ENCODE data around the gene KLRC3. TPM values are rescaled to one million over a fixed set of nuclear protein-coding genes. Genes with fewer than 3 reads are reported as not detected.
"Not testable (repeated sequence)": the region's sequence is repeated elsewhere in the genome, so short reads cannot be mapped to it uniquely, and the experiment has no call there.

Gene KLRC3
- total RNA-seq, 4 donors from 2014 or later, result not detected

GRCh38 chr12:10388624-10389413, 31.6 kb downstream of the KLRC3 start:
- no peaks in the 10 kb centered on the region for H3K36me3 ChIP-seq
- TF ChIP-seq CTCF (IDR thresholded peaks at IDR 0.05), result no peak
- TF ChIP-seq POLR2A (IDR thresholded peaks at IDR 0.05), result no peak
- no peak for TF ChIP-seq EP300 (IDR thresholded peaks at IDR 0.05)
- no peaks in the 10 kb centered on the region for H3K27me3 ChIP-seq
- 52 to 54% methylated on average over 9 of the region's 9 CpGs for WGBS, 2 donors
- no peak overlapping the region for H3K4me3 ChIP-seq
- H3K9me3 ChIP-seq, result peaks cover 0 to 8% (median 0%) of the 10 kb centered on the region in 4 donors
- no peak for DNase-seq (ENCODE audit: low spot score in 2 of 2)
- peaks cover 0 to 16% (median 3%) of the 10 kb centered on the region in 4 donors for H3K4me1 ChIP-seq
- no peak overlapping the region for H3K27ac ChIP-seq

- H3K9me3 ChIP-seq; H3K27ac ChIP-seq; H3K4me3 ChIP-seq; DNase-seq (ENCODE audit: low spot score in 2 of 2); H3K36me3 ChIP-seq; H3K4me1 ChIP-seq; H3K27me3 ChIP-seq: not testable (repeated sequence)
- WGBS, 2 donors, result 95% methylated on average over 6 of the region's 6 CpGs
Observed at GRCh38 chr12:10387498-10387897, 32.9 kb downstream of the KLRC3 start.

- WGBS, 2 donors, result 70 to 73% methylated on average over 1 of the region's 1 CpG
- DNase-seq (ENCODE audit: low spot score in 2 of 2), result no peak
- no peak for TF ChIP-seq CTCF (IDR thresholded peaks at IDR 0.05)
- no peak for TF ChIP-seq EP300 (IDR thresholded peaks at IDR 0.05)
- no peak for TF ChIP-seq POLR2A (IDR thresholded peaks at IDR 0.05)
- Histone ChIP-seq H3K27me3 (no peaks in the 10 kb centered on the region), H3K27ac (no peak overlapping the region), H3K9me3 (peaks cover 0 to 8% (median 0%) of the 10 kb centered on the region in 4 donors), H3K4me3 (no peak overlapping the region), H3K4me1 (peaks cover 0 to 3% (median 0%) of the 10 kb centered on the region in 4 donors), H3K36me3 (peaks cover 0 to 2% (median 0%) of the 10 kb centered on the region in 3 donors)
Observed at GRCh38 chr12:10386857-10387256, 33.5 kb downstream of the KLRC3 start.

- WGBS, 2 donors, result 70 to 71% methylated on average over 2 of the region's 2 CpGs
- Histone ChIP-seq H3K27me3 (no peaks in the 10 kb centered on the region), H3K36me3 (peaks cover 0 to 14% (median 0%) of the 10 kb centered on the region in 3 donors), H3K9me3 (peaks cover 0 to 8% (median 0%) of the 10 kb centered on the region in 4 donors), H3K27ac (no peak overlapping the region), H3K4me1 (no peaks in the 10 kb centered on the region), H3K4me3 (no peak overlapping the region)
- DNase-seq (ENCODE audit: low spot score in 2 of 2), result no peak
- TF ChIP-seq POLR2A (IDR thresholded peaks at IDR 0.05) (no peak), EP300 (IDR thresholded peaks at IDR 0.05) (no peak)
Observed at GRCh38 chr12:10385166-10385613, 35.2 kb downstream of the KLRC3 start.

- Histone ChIP-seq H3K4me1 (no peaks in the 10 kb centered on the region), H3K9me3 (peaks cover 0 to 8% (median 0%) of the 10 kb centered on the region in 4 donors), H3K27me3 (no peaks in the 10 kb centered on the region), H3K27ac (no peak overlapping the region), H3K36me3 (peaks cover 0 to 14% (median 0%) of the 10 kb centered on the region in 3 donors), H3K4me3 (no peak overlapping the region)
- no peak for DNase-seq (ENCODE audit: low spot score in 2 of 2)
- TF ChIP-seq CTCF (IDR thresholded peaks at IDR 0.05) (no peak), POLR2A (IDR thresholded peaks at IDR 0.05) (no peak), EP300 (IDR thresholded peaks at IDR 0.05) (no peak)
- 93% methylated on average over 3 of the region's 3 CpGs for WGBS, 2 donors
Observed at GRCh38 chr12:10384191-10384590, 36.2 kb downstream of the KLRC3 start.

GRCh38 chr12:10381928-10382628, 38.3 kb downstream of the KLRC3 start:
- H3K4me1 ChIP-seq, result no peaks in the 10 kb centered on the region
- WGBS, 2 donors, result 95 to 97% methylated on average over 4 of the region's 4 CpGs
- no peak overlapping the region for H3K27ac ChIP-seq
- TF ChIP-seq CTCF (IDR thresholded peaks at IDR 0.05) (no peak), POLR2A (IDR thresholded peaks at IDR 0.05) (no peak), EP300 (IDR thresholded peaks at IDR 0.05) (no peak)
- peaks cover 0 to 14% (median 0%) of the 10 kb centered on the region in 3 donors for H3K36me3 ChIP-seq
- no peak for DNase-seq (ENCODE audit: low spot score in 2 of 2)
- H3K4me3 ChIP-seq, result no peak overlapping the region
- peaks cover 0 to 8% (median 0%) of the 10 kb centered on the region in 4 donors for H3K9me3 ChIP-seq
- no peaks in the 10 kb centered on the region for H3K27me3 ChIP-seq

GRCh38 chr12:10378737-10379136, 41.7 kb downstream of the KLRC3 start:
- not testable (repeated sequence) for H3K27me3 ChIP-seq; H3K9me3 ChIP-seq; H3K27ac ChIP-seq; H3K4me1 ChIP-seq; H3K4me3 ChIP-seq; DNase-seq (ENCODE audit: low spot score in 2 of 2)
- WGBS, 2 donors, result 91 to 97% methylated on average over 2 of the region's 2 CpGs
- H3K36me3 ChIP-seq, result peaks cover 0 to 19% (median 0%) of the 10 kb centered on the region in 3 donors
